ENCODE results near the gene KRTAP10-2.

The KRTAP10-2 gene

DNA sequence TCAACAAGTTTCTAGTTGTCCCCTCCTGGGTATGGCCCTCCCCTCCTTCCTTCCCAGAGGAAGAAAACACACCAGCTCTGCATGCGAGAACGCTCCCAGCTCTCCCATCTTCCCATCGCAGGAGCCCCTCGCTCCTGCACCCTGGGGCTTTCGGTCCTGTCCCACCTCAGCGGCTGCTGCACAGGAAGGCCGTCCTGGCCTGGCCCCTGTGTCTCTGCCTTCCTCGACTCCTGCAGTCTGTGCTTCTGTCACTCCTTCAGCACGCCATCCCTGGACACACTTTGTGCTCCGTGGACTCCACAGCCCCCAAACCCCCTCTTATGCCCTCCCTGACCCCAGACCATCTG is 34.5 kb downstream of the KRTAP10-2 start:
- TF ChIP-seq SIN3A (IDR thresholded peaks at IDR 0.05; ENCODE audit: borderline replicate concordance, insufficient read depth, low read length) (no peak), REST (IDR thresholded peaks at IDR 0.05; ENCODE audit: insufficient read depth in 1 of 2, low read depth in 2 of 2, low read length in 2 of 2) (no peak), TAF1 (IDR thresholded peaks at IDR 0.05; ENCODE audit: borderline replicate concordance, insufficient read depth, low read length) (no peak), POLR2AphosphoS5 (IDR thresholded peaks at IDR 0.05; ENCODE audit: low read depth, low read length) (no peak), FOXP2 (optimal IDR thresholded peaks at IDR 0.05; ENCODE audit: borderline replicate concordance, extremely low read depth, extremely low read length, insufficient read depth) (no peak)

DNA sequence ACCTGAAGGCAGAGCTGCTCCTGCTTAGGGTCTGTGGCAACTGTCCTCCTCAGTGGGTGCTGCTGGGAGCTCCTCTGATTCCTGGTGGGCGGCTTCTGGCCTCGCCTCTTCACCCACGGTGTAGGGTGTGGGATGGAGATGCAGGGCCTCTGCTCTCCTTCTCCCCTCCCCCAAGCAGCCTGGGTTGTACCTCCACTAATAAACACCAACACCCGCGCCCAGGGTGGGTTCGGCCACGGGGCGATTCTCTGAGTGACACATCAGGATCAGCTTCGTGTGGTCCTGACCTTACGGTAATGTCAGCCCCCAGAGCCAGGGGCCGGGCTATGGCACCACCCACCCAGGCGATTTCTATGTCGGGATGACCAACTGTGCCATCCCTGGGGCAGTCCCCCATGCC is 35.0 kb downstream of the KRTAP10-2 start:
- TF ChIP-seq SIN3A (IDR thresholded peaks at IDR 0.05; ENCODE audit: borderline replicate concordance, insufficient read depth, low read length) (no peak), REST (IDR thresholded peaks at IDR 0.05; ENCODE audit: insufficient read depth in 1 of 2, low read depth in 2 of 2, low read length in 2 of 2) (no peak), TAF1 (IDR thresholded peaks at IDR 0.05; ENCODE audit: borderline replicate concordance, insufficient read depth, low read length) (no peak)

GRCh38 chr21:44515359-44516165 is 35.7 kb downstream of the KRTAP10-2 start:
- TF ChIP-seq FOXP2 (optimal IDR thresholded peaks at IDR 0.05; ENCODE audit: borderline replicate concordance, extremely low read depth, extremely low read length, insufficient read depth) (no peak), POLR2AphosphoS5 (IDR thresholded peaks at IDR 0.05; ENCODE audit: low read depth, low read length) (no peak), SIN3A (IDR thresholded peaks at IDR 0.05; ENCODE audit: borderline replicate concordance, insufficient read depth, low read length) (no peak), REST (IDR thresholded peaks at IDR 0.05; ENCODE audit: insufficient read depth in 1 of 2, low read depth in 2 of 2, low read length in 2 of 2) (no peak), TAF1 (IDR thresholded peaks at IDR 0.05; ENCODE audit: borderline replicate concordance, insufficient read depth, low read length) (no peak)

DNA sequence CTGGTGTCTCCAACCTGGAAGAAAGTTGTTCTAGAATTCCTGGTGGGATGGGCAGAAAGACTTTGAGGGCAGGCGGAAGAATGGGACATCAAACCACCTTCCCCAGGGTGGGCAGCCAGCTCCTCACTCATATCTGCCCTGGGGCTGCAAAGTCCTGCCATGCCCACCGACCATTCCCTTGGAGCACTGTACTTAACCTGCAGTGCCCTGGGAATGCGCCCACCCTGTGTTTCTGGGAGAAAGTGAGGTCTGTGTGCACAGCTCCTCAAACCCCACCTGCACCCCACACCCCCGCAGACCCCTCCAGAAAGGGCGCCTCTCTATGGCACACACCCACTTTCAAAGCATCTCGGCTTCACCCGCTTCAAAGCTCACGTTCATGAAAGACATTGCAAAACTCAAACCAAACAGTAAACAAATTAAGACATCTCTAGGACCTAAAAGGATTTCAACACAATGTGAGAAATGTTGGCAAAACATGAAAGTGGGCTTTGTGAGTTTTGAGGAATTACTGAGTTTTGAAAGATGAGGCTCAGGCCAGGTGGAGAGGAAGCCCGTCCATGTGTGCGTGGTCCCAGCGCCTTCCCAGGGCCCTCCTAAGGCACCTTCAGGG is 36.5 kb downstream of the KRTAP10-2 start:
- TF ChIP-seq POLR2AphosphoS5 (IDR thresholded peaks at IDR 0.05; ENCODE audit: low read depth, low read length) (no peak), FOXP2 (optimal IDR thresholded peaks at IDR 0.05; ENCODE audit: borderline replicate concordance, extremely low read depth, extremely low read length, insufficient read depth) (no peak), TAF1 (IDR thresholded peaks at IDR 0.05; ENCODE audit: borderline replicate concordance, insufficient read depth, low read length) (no peak), SIN3A (IDR thresholded peaks at IDR 0.05; ENCODE audit: borderline replicate concordance, insufficient read depth, low read length) (no peak), REST (IDR thresholded peaks at IDR 0.05; ENCODE audit: insufficient read depth in 1 of 2, low read depth in 2 of 2, low read length in 2 of 2) (no peak)

All from PFSK-1 (cell line).